ENCODE results near the gene RTL3. TPM values are rescaled to one million over a fixed set of nuclear protein-coding genes. Genes with fewer than 3 reads are reported as not detected.

RTL3 gene
- polyA plus RNA-seq, 1 donor, result 1.8 TPM

- no peak for DNase-seq (ENCODE audit: low read depth)
Measured at GRCh38 chrX:78618987-78619386, 40.1 kb downstream of the RTL3 start.

- no peak for DNase-seq (ENCODE audit: low read depth)
Measured at GRCh38 chrX:78614264-78614663, 44.9 kb downstream of the RTL3 start.

Other genes with a start within 250 kb of the RTL3 start
- gene LPAR4, start 88.4 kb upstream of the RTL3 start, polyA plus RNA-seq (ENCODE audit: insufficient read length), result 43.1 TPM